ENCODE results near the gene ACP7.

ACP7 gene

GRCh38 chr19:39152066-39152465 lies 67.9 kb downstream of the ACP7 start:
- DNase-seq: no peak

DNA sequence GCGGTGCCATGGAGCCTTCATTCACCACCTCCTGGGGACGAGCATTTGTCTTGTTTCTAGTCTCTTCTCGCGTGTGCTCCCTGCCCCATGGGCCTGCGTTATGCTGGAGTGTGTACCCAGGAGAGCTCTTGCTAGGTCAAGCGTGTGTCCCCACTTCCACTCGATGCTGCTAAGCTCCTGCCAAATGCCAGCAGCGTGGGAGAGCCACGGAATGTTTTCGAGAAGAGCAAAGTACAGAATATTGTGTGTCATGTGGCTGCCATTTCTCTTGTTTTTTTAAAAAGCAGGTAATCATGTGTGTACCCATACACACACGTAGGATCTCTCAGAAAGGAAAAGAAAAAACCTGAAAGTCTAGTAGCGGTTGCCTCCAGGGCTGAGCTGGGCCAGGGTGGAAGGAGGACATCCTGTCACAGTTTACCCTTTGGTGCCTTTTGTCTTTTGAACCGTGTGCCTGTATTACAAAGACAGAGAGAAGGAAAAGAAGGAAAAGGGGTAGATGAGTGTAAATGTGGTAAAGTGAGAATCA lies 70.0 kb downstream of the ACP7 start:
- no peak for DNase-seq

DNA sequence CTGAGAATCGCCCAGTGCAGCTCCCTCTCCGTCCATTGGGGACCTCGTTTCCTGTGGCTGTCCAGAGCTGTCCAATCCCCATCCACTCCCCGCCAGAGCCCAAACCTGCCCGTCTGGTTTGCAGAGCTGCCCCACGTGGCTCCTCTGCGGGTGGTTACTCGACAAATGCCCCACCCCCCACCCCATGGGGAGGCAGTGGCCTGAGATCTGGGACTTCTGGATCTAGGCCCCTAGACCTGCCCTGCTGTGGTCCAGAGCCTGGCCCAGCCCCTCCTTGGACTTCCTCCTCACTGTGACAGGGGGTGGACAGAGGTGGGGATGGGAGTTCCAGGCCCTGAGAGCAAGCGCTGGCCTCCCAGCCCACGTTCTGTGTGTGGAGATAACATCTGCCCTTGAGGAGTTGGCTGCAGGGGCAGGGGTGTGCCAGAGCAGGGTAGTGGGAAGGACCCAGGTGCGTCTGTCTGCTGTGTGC lies 70.5 kb downstream of the ACP7 start:
- no peak for DNase-seq

DNA sequence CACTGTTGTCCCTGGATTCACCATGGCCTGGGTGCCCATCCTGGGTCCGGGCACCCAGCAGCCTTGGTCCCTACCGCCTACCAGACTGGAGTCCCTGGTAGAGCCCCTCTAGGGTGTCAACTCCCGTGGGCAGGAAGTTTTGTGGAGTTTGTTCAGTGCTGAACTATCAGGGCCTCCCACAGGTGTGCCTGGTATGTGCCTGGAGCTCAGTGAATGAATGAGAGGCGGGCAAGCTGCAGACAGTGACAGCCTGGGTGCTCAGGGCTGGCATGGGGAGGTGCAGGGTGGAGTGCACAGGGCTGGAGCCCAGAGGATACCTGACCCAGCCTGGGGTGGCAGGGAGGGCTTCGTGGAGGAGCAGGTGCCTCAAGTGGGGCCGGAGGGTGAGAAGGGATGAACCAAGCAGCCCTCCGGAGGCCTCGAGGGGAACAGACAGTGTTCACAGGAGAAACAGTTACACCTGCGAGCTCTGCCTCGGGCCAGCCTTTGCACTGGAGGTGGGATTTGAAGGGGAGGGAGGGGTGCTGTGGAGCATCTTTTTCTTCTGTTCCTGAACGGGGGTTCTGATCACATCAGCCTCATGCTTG lies 71.0 kb downstream of the ACP7 start:
- DNase-seq: no peak

DNA sequence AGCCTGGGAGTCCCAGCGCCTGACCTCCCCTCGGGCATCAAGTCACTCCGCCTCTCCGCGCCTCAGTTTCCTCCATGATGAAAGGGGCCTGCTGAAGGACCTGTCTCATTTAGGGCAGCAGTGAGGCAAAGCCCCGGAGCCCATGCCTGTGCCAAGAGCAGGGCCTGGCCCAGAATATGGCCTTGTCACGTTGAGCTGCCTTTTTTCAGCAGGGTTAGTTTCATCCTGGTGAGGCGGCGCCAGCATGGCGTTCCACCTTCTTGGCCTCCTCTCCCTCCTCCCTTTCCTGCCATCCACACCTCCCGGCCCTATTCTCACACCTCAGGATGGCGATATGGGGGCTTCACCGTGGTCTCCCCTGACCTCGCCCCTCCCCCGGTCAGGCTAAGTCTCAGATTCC lies 71.6 kb downstream of the ACP7 start:
- DNase-seq: no peak

GRCh38 chr19:39156326-39157230 lies 72.4 kb downstream of the ACP7 start:
- DNase-seq: no peak

GRCh38 chr19:39157275-39157996 lies 73.3 kb downstream of the ACP7 start:
- DNase-seq: no peak

DNA sequence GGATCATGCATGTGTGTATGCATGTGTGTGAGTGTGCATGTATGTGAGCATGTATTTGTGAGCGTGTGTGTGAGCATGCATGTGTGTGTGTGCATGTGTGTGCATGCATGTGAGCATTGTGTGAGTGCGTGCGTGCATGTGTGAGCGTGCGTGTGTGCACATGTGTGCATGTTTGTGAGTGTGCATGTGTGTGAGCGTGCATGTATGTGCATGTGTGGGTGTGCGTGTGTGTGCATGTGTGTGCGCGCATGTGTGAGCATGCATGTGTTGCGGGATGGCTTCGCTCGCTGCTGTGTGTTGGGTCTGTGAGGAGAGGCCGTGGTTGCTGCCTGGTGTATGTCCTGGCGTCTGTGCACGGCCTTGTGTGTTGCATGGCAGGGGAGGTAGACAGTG lies 73.8 kb downstream of the ACP7 start:
- no peak for DNase-seq

DNA sequence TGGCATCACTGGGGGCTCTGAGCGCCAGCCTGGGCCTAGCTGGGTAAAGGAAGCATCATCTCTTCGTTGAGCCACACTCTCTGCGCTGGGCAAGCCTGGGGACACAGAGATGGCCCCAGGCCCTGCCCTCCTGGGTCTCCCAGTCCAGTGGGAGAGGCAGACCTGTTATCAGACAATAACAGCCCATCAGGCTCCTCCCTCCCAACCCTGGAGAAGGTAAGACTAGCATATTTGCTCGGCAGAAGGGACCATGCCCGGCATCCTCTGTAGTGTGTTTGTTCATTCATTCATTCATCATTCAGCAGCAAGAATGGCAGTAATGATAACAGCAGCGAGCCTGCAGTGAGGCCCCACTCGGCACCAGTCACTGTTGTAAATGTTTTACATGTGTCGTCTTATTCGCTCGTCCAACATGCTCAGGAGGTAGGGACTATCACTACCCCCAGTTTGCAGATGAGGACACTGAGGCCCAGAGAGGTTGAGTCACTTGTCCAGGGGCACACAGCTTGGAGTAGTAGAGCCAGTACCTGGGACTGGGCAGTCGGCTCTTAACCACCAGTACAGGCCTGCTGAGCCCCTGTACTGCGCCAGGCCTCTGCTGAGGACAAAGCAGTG lies 74.6 kb downstream of the ACP7 start:
- DNase-seq: no peak

GRCh38 chr19:39160523-39160861 lies 76.3 kb downstream of the ACP7 start:
- no peak for DNase-seq

Data from NCI-H446 (cell line).